Ovary (tissue), 9 donors: ENCODE data around the gene PLXNA4. TPM values are rescaled to one million over a fixed set of nuclear protein-coding genes. Genes with fewer than 3 reads are reported as not detected.

Source experiments
- DNase-seq, 5 donors: peaks; one replicate each; pipeline ENCODE4 v3.0.0-alpha.2; 2019 to 2020
- H3K27ac ChIP-seq, 2 donors: fragments of 200-600 bp; one replicate each; pipeline versions ENCODE4 v1.5.1 to v1.8.0; 2019 to 2022
- H3K27me3 ChIP-seq: fragments of 200-600 bp; one replicate; pipeline ENCODE4 v1.8.0; 2022
- H3K36me3 ChIP-seq: fragments of 200-600 bp; sonication (generic); one replicate; pipeline ENCODE4 v1.5.1; 2019
- H3K4me1 ChIP-seq: one replicate; pipeline ENCODE4 v1.8.1; 2013; ENCODE audit warnings: mild to moderate bottlenecking, moderate library complexity; ENCODE audit not compliant: insufficient read depth
- H3K4me3 ChIP-seq: fragments of 200-600 bp; sonication (generic); one replicate; pipeline ENCODE4 v1.5.1; 2017
- H3K9me3 ChIP-seq, 2 donors: fragments of 200-600 bp in 1 of 2; sonication (generic) in 1 of 2; one replicate each; pipeline versions ENCODE4 v1.5.1 to v1.8.1; 2013 to 2019; ENCODE audit warnings: mild to moderate bottlenecking in 1 of 2, moderate library complexity in 1 of 2
- CTCF ChIP-seq, 3 donors: fragments of 450-650 bp in 2 of 3; fragments of 200-600 bp in 1 of 3; IDR thresholded peaks; one replicate each; pipeline versions ENCODE4 v1.5.1 to v1.8.0; 2016 to 2022; ENCODE audit warnings: antibody characterized with exemption in 3 of 3, mild to moderate bottlenecking in 1 of 3
- EP300 ChIP-seq: sonication (generic); formaldehyde crosslinking; IDR thresholded peaks from one replicate; pipeline ENCODE4 v1.6.1; 2017; ENCODE audit warnings: antibody characterized with exemption
- POLR2A ChIP-seq: fragments of 450-650 bp; IDR thresholded peaks from one replicate; pipeline ENCODE4 v1.6.1; 2017; ENCODE audit warnings: antibody characterized with exemption, mild to moderate bottlenecking, moderate library complexity
- WGBS, 3 donors: extraction: QIAGEN DNeasy Blood & Tissue Kit in 1 of 3; methylation state at CpG; one replicate each; pipeline versions ENCODE4 v1.1.5 to v1.1.7; 2013 to 2017; 5-methylcytosine and 5-hydroxymethylcytosine counted together
- intact Hi-C, 4 donors: fragments of 100-400 bp; cut with DNase I; formaldehyde crosslinking; loops; one replicate each; pipeline versions ENCODE4 v1.11.0 to v1.15.1; 2022 to 2023
- polyA plus RNA-seq, 2 donors: library from polyadenylated mRNA; stranded (reverse); fragments of 200-250 nt in 1 of 2; fragments of 350-450 nt in 1 of 2; fragmentation: Illumina TruSeq in 1 of 2; extraction: RNeasy Lipid Tissue Mini Kit (QIAGEN cat#74804) in 1 of 2; gene quantifications; one replicate each; pipeline ENCODE4 v1.2.3, GENCODE V29; 2013 to 2014
- total RNA-seq, 7 donors: library from RNA; depleted of rRNA in 2 of 7; stranded (reverse); fragments of >200 nt in 2 of 7; fragmentation: NEBNext Ultra II Directional in 3 of 7; extraction: Animal tissue kit (Norgen Biotek cat#: 25700) in 3 of 7; gene quantifications; one replicate each; pipeline versions ENCODE4 v1.1.0 to v1.2.4, GENCODE V29; 2016 to 2023
- donor health status: DM: no; HTN: no; CAD: no; lungs with moderate emphysema.
- donor health status: DM: no; HTN: no; CAD: no.
- donor health status: Bipolar disorder and iron deficiency.
- donor health status: DM: yes; HTN: yes; CAD: no.
- donor health status: DM: no; HTN: no; CAD: no.
- donor health status: DM: yes; HTN: yes; CAD: no.

Gene PLXNA4
- total and polyA plus RNA-seq, 9 donors, result 5.1 to 39.9 (median 11.4) TPM

DNA sequence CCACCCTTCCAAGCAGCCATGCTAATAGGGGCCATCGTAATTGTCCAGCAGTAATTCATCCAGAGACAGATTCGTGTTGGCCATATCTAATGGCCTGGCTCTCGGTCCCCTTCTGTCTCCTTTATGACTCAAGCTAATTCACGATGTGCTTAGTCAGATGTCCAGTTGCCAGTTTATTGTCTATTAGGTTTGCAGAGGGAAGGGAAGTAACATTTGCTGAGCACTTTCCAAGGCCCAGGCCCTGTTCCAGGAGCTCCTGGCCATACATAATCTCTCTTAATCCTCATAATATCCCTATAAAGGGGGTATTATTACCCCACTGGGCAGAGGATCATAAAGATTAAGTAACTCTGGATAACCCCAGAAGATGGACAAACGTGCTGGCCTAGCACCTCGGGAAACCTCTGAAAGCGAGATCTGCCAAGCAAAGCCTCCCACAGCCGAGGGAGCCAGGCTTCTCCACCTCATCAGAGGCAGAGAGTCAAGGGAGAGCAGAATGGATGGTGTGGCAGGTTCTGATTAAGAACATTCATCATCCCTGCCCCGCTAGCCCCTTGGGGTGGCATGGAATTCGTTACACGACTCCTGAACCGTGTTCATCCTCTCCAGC lies 153.7 kb downstream of the PLXNA4 start:
- H3K4me1 ChIP-seq, result peaks cover 8% of the 10 kb centered on the region
- no peaks in the 10 kb centered on the region for H3K36me3 ChIP-seq
- intact Hi-C loops, result no loop called here
- WGBS, 3 donors, result 63 to 87% (median 79%) methylated on average over 12 of the region's 12 CpGs
- no peaks in the 10 kb centered on the region for H3K9me3 ChIP-seq
- no peak overlapping the region for H3K4me3 ChIP-seq
- no peak overlapping the region for H3K27ac ChIP-seq
- no peak for TF ChIP-seq EP300
- no peak for TF ChIP-seq CTCF (IDR thresholded peaks at IDR 0.05)
- no peak for TF ChIP-seq POLR2A
- no peak for DNase-seq
- no peaks in the 10 kb centered on the region for H3K27me3 ChIP-seq

GRCh38 chr7:132420527-132420926 lies 155.7 kb downstream of the PLXNA4 start:
- no peaks in the 10 kb centered on the region for H3K9me3 ChIP-seq
- intact Hi-C loops, result no loop called here
- 66 to 78% (median 70%) methylated on average over 2 of the region's 2 CpGs for WGBS, 3 donors
- no peak for TF ChIP-seq POLR2A
- no peak for TF ChIP-seq EP300
- no peaks in the 10 kb centered on the region for H3K27me3 ChIP-seq
- H3K4me1 ChIP-seq, result peaks cover 6% of the 10 kb centered on the region
- H3K36me3 ChIP-seq, result no peaks in the 10 kb centered on the region
- no peak overlapping the region for H3K4me3 ChIP-seq
- H3K27ac ChIP-seq, result no peak overlapping the region
- DNase-seq, result peak in 1 of 5 donors; percentile 59

- TF ChIP-seq EP300 (no peak), CTCF (IDR thresholded peaks at IDR 0.05) (no peak), POLR2A (no peak)
- 35 to 41% (median 40%) methylated on average over 2 of the region's 2 CpGs for WGBS, 3 donors
- H3K9me3 ChIP-seq, result no peaks in the 10 kb centered on the region
- H3K36me3 ChIP-seq, result no peaks in the 10 kb centered on the region
- DNase-seq, result no peak
- intact Hi-C loops, result no loop called here
- no peaks in the 10 kb centered on the region for H3K27me3 ChIP-seq
- no peak overlapping the region for H3K4me3 ChIP-seq
- peaks cover 6% of the 10 kb centered on the region for H3K4me1 ChIP-seq
- no peak overlapping the region for H3K27ac ChIP-seq
Observed at GRCh38 chr7:132419542-132419941, 156.7 kb downstream of the PLXNA4 start.

- Histone ChIP-seq H3K4me3 (no peak overlapping the region), H3K27me3 (no peaks in the 10 kb centered on the region), H3K36me3 (no peaks in the 10 kb centered on the region), H3K4me1 (peaks cover 4% of the 10 kb centered on the region), H3K9me3 (no peaks in the 10 kb centered on the region), H3K27ac (no peak overlapping the region)
- no peak for DNase-seq
- WGBS, 3 donors, result 85 to 90% (median 87%) methylated on average over 6 of the region's 6 CpGs
- intact Hi-C loops, result no loop called here
- TF ChIP-seq EP300, result no peak
- no peak for TF ChIP-seq POLR2A
- no peak for TF ChIP-seq CTCF (IDR thresholded peaks at IDR 0.05)
Observed at GRCh38 chr7:132418840-132419239, 157.4 kb downstream of the PLXNA4 start.

GRCh38 chr7:132417103-132417906 lies 159.0 kb downstream of the PLXNA4 start:
- intact Hi-C loops, result no loop called here
- H3K4me1 ChIP-seq, result no peaks in the 10 kb centered on the region
- no peaks in the 10 kb centered on the region for H3K9me3 ChIP-seq
- 88 to 91% (median 90%) methylated on average over 9 of the region's 9 CpGs for WGBS, 3 donors
- H3K27me3 ChIP-seq, result no peaks in the 10 kb centered on the region
- no peak overlapping the region for H3K4me3 ChIP-seq
- no peaks in the 10 kb centered on the region for H3K36me3 ChIP-seq
- no peak overlapping the region for H3K27ac ChIP-seq
- TF ChIP-seq CTCF (IDR thresholded peaks at IDR 0.05), result no peak
- TF ChIP-seq EP300, result no peak
- no peak for TF ChIP-seq POLR2A
- DNase-seq, result no peak
